Measurements from ENCODE around the gene VWA3B. TPM values are rescaled to one million over a fixed set of nuclear protein-coding genes. Genes with fewer than 3 reads are reported as not detected.

Gene VWA3B
- total RNA-seq, 2 experiments from 2014 or later, result not detected

GRCh38 chr2:98201576-98201975 is 114.6 kb downstream of the VWA3B start:
- H3K27me3 Mint-ChIP-seq, result peaks cover 15% of the 10 kb centered on the region
- H3K4me1 Mint-ChIP-seq (ENCODE audit: low read depth), result no peaks in the 10 kb centered on the region
- ChIA-PET POLR2A (no interaction called here), CTCF (no interaction called here)
- no peak overlapping the region for H3K27ac Mint-ChIP-seq
- intact Hi-C loops (cut with micrococcal nuclease), result no loop called here
- H3K9me3 Mint-ChIP-seq, result no peaks in the 10 kb centered on the region
- H3K4me3 Mint-ChIP-seq, result no peak overlapping the region
- H3K36me3 Mint-ChIP-seq, result no peaks in the 10 kb centered on the region
- DNase-seq, result no peak

- Mint-ChIP-seq H3K9me3 (no peaks in the 10 kb centered on the region), H3K4me3 (no peak overlapping the region), H3K27ac (no peak overlapping the region), H3K4me1 (ENCODE audit: low read depth) (no peaks in the 10 kb centered on the region), H3K36me3 (no peaks in the 10 kb centered on the region), H3K27me3 (peaks cover 15% of the 10 kb centered on the region)
- ChIA-PET POLR2A (no interaction called here), CTCF (no interaction called here)
- no peak for DNase-seq
- intact Hi-C loops (cut with micrococcal nuclease), result no loop called here
Observed at GRCh38 chr2:98205889-98206288, 118.9 kb downstream of the VWA3B start.

- Mint-ChIP-seq H3K36me3 (no peaks in the 10 kb centered on the region), H3K27me3 (peaks cover 38% of the 10 kb centered on the region), H3K27ac (no peak overlapping the region), H3K4me1 (ENCODE audit: low read depth) (no peaks in the 10 kb centered on the region), H3K4me3 (no peak overlapping the region), H3K9me3 (no peaks in the 10 kb centered on the region)
- DNase-seq, result no peak
- POLR2A ChIA-PET, result interaction anchor here (0.6 kb wide), 1 partner anchor 161 kb away, joined by 3 read pairs; no protein-coding TSS in a partner anchor
- intact Hi-C loops (cut with micrococcal nuclease), result no loop called here
- CTCF ChIA-PET, result interaction anchor here (0.5 kb wide), 1 partner anchor 121 kb away, joined by 4 read pairs; no protein-coding TSS in a partner anchor
Observed at GRCh38 chr2:98212092-98213000, 125.4 kb downstream of the VWA3B start.

- ChIA-PET CTCF (interaction anchor here (1.0 kb wide), 1 partner anchor 168 kb away, joined by 3 read pairs; no protein-coding TSS in a partner anchor), POLR2A (no interaction called here)
- Mint-ChIP-seq H3K4me1 (ENCODE audit: low read depth) (no peaks in the 10 kb centered on the region), H3K27me3 (peaks cover 35% of the 10 kb centered on the region), H3K36me3 (peaks cover 4% of the 10 kb centered on the region), H3K27ac (no peak overlapping the region), H3K4me3 (no peak overlapping the region), H3K9me3 (peaks cover 12% of the 10 kb centered on the region)
- DNase-seq, result no peak
- intact Hi-C loops (cut with micrococcal nuclease), result no loop called here
Observed at GRCh38 chr2:98216616-98217015, 129.6 kb downstream of the VWA3B start.

- intact Hi-C loops (cut with micrococcal nuclease), result no loop called here
- no peak for DNase-seq
- ChIA-PET CTCF (no interaction called here), POLR2A (no interaction called here)
- Mint-ChIP-seq H3K4me1 (ENCODE audit: low read depth) (no peaks in the 10 kb centered on the region), H3K27me3 (peaks cover 23% of the 10 kb centered on the region), H3K36me3 (peaks cover 4% of the 10 kb centered on the region), H3K9me3 (peaks cover 12% of the 10 kb centered on the region), H3K27ac (no peak overlapping the region), H3K4me3 (no peak overlapping the region)
Observed at GRCh38 chr2:98219152-98219551, 132.2 kb downstream of the VWA3B start.

- Mint-ChIP-seq H3K4me1 (ENCODE audit: low read depth) (no peaks in the 10 kb centered on the region), H3K27me3 (peaks cover 8% of the 10 kb centered on the region), H3K36me3 (no peaks in the 10 kb centered on the region), H3K9me3 (no peaks in the 10 kb centered on the region), H3K4me3 (no peak overlapping the region), H3K27ac (no peak overlapping the region)
- POLR2A ChIA-PET, result no interaction called here
- CTCF ChIA-PET, result no interaction called here
- intact Hi-C loops (cut with micrococcal nuclease), result no loop called here
- no peak for DNase-seq
Observed at GRCh38 chr2:98233941-98234340, 147.0 kb downstream of the VWA3B start.

- H3K36me3 Mint-ChIP-seq, result no peaks in the 10 kb centered on the region
- intact Hi-C loops (cut with micrococcal nuclease), result no loop called here
- H3K27ac Mint-ChIP-seq, result no peak overlapping the region
- no peak for DNase-seq
- CTCF ChIA-PET, result no interaction called here
- POLR2A ChIA-PET, result no interaction called here
- H3K4me1 Mint-ChIP-seq (ENCODE audit: low read depth), result no peaks in the 10 kb centered on the region
- H3K9me3 Mint-ChIP-seq, result no peaks in the 10 kb centered on the region
- H3K27me3 Mint-ChIP-seq, result peaks cover 8% of the 10 kb centered on the region
- H3K4me3 Mint-ChIP-seq, result no peak overlapping the region
Observed at GRCh38 chr2:98234776-98235175, 147.8 kb downstream of the VWA3B start.

GRCh38 chr2:98236935-98237334 is 150.0 kb downstream of the VWA3B start:
- CTCF ChIA-PET, result interaction anchor here (0.6 kb wide), 1 partner anchor 23 kb away, joined by 4 read pairs; no protein-coding TSS in a partner anchor
- Mint-ChIP-seq H3K27ac (no peak overlapping the region), H3K4me1 (ENCODE audit: low read depth) (no peaks in the 10 kb centered on the region), H3K36me3 (no peaks in the 10 kb centered on the region), H3K4me3 (no peak overlapping the region), H3K9me3 (no peaks in the 10 kb centered on the region), H3K27me3 (peaks cover 18% of the 10 kb centered on the region)
- intact Hi-C loops (cut with micrococcal nuclease), result no loop called here
- POLR2A ChIA-PET, result no interaction called here
- DNase-seq, result no peak

- CTCF ChIA-PET, result no interaction called here
- H3K27me3 Mint-ChIP-seq, result peaks cover 22% of the 10 kb centered on the region
- H3K36me3 Mint-ChIP-seq, result no peaks in the 10 kb centered on the region
- DNase-seq, result no peak
- no peak overlapping the region for H3K4me3 Mint-ChIP-seq
- H3K27ac Mint-ChIP-seq, result no peak overlapping the region
- no peaks in the 10 kb centered on the region for H3K9me3 Mint-ChIP-seq
- no peaks in the 10 kb centered on the region for H3K4me1 Mint-ChIP-seq (ENCODE audit: low read depth)
- intact Hi-C loops (cut with micrococcal nuclease), result no loop called here
- POLR2A ChIA-PET, result no interaction called here
Observed at GRCh38 chr2:98240786-98241398, 153.9 kb downstream of the VWA3B start.

GRCh38 chr2:98241592-98241991 is 154.6 kb downstream of the VWA3B start:
- Mint-ChIP-seq H3K9me3 (no peaks in the 10 kb centered on the region), H3K27ac (no peak overlapping the region), H3K27me3 (peaks cover 22% of the 10 kb centered on the region), H3K4me1 (ENCODE audit: low read depth) (no peaks in the 10 kb centered on the region), H3K36me3 (no peaks in the 10 kb centered on the region), H3K4me3 (no peak overlapping the region)
- ChIA-PET POLR2A (no interaction called here), CTCF (interaction anchor here (1.6 kb wide), 1 partner anchor 27 kb away, joined by 8 read pairs; no protein-coding TSS in a partner anchor)
- no peak for DNase-seq
- intact Hi-C loops (cut with micrococcal nuclease), result no loop called here

GRCh38 chr2:98242003-98242402 is 155.0 kb downstream of the VWA3B start:
- ChIA-PET CTCF (interaction anchor here (1.1 to 1.6 kb wide), 2 partner anchors 27 to 435 kb away, joined by 3 to 8 read pairs; no protein-coding TSS in a partner anchor), POLR2A (no interaction called here)
- Mint-ChIP-seq H3K27me3 (peaks cover 22% of the 10 kb centered on the region), H3K27ac (no peak overlapping the region), H3K4me3 (no peak overlapping the region), H3K36me3 (no peaks in the 10 kb centered on the region), H3K4me1 (ENCODE audit: low read depth) (no peaks in the 10 kb centered on the region), H3K9me3 (no peaks in the 10 kb centered on the region)
- DNase-seq, result no peak
- intact Hi-C loops (cut with micrococcal nuclease), result no loop called here

- Mint-ChIP-seq H3K27ac (no peak overlapping the region), H3K4me3 (no peak overlapping the region), H3K9me3 (peaks cover 14% of the 10 kb centered on the region), H3K36me3 (no peaks in the 10 kb centered on the region), H3K4me1 (ENCODE audit: low read depth) (no peaks in the 10 kb centered on the region), H3K27me3 (peaks cover 13% of the 10 kb centered on the region)
- no peak for DNase-seq
- CTCF ChIA-PET, result no interaction called here
- POLR2A ChIA-PET, result no interaction called here
- intact Hi-C loops (cut with micrococcal nuclease), result no loop called here
Observed at GRCh38 chr2:98245491-98245890, 158.5 kb downstream of the VWA3B start.

Measured in activated CD4-positive, alpha-beta memory T cell treated with anti-CD3 and anti-CD28 coated beads for 36 hours (primary cell).